G401.6 (cell line): ENCODE data around the gene FOCAD.

Source experiments
- FAIRE-seq: peaks from 2 replicates; lab custom pipeline; 2012; peaks lifted over from hg19 to GRCh38; lab: Jason Lieb, UNC

Gene FOCAD

GRCh38 chr9:21016701-21017491 is 332.8 kb downstream of the FOCAD start:
- FAIRE-seq = no peak

DNA sequence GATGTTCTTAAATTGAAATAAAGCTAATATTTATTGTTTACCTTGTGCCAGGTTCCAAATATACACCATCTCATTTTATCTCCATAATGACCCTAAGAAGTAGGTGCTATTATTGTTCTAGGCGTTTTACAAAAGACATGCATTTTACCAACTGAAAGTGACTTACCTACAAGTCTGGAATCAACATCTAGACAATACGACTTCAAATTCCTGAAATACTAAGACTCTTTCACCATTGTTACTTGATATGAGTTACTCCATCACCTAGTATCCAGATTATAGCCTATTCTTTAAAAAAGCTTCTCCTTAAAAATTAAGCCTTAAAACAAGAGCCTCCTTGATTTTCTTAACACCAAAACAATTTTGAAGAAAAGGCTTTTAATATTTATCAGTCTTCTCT is 334.1 kb downstream of the FOCAD start:
- no peak for FAIRE-seq

GRCh38 chr9:21023861-21024260 is 339.8 kb downstream of the FOCAD start:
- FAIRE-seq = no peak

GRCh38 chr9:21027295-21027694 is 343.2 kb downstream of the FOCAD start:
- no peak for FAIRE-seq

- no peak for FAIRE-seq
Observed at GRCh38 chr9:21028466-21028865, 344.4 kb downstream of the FOCAD start.

- no peak for FAIRE-seq
Observed at GRCh38 chr9:21029661-21030060, 345.6 kb downstream of the FOCAD start.

- no peak for FAIRE-seq
Observed at GRCh38 chr9:21030389-21031035, 346.5 kb downstream of the FOCAD start.

DNA sequence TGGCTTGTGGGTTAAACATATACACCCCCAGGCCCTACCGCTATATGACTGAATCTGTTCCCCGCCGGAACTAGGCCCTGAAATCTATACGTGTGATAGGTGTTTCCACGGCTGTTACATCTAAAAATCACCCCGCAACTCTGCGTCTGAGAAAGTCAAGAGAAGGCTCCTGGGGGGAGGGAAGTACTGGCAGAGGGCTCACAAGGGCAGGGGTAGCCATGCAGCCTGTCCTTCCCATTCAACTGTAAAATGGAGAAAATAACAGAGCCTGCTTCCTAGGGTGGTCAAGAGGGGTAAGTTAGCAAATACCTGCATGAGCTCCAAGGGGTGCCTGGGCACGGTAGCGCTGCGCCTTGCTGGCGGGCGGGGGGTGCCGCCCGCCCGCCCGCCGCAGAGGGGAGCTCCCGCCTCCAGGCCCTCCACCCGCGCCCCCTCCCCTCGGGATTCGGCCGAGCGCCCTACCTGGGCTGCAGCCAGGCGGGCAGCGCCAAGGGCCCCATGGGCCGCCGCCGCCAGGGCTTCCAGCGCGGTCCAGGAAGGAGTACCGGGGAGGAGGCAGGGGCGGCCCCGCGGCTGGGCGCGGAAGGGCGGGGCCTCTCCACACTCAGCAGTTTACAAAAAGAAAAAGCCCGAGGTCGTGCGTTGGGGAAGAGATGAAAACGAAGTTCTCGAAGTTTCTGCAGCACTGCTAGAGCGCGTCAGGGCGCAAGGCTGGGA is 347.2 kb downstream of the FOCAD start, which contains the start of gene HACD4:
HACD4 (minus strand) TSS at position 550 of the 717 bp plus-strand sequence; CDS start at position 500, 50 bp downstream.
- FAIRE-seq = no peak

- FAIRE-seq = no peak
Observed at GRCh38 chr9:21031808-21032183, 347.7 kb downstream of the FOCAD start.

DNA sequence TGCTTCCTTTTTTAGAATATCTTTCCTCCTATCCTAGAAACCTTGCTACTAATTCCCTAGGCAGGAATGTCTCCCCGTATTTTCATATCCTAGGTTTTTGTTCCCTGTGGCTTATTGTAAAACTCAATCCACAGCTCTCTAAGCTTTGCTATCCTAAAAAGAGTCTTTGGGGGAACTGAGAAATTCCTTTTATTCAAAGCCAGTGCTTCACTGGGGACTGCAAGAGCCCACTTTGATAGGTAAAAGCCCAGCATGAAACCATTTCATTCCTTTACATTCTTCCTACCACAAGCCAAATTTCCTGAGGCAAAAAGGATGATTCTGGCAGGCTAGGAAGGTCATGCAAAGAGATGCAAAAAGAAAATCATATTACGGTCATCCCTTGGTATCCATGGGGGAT is 353.2 kb downstream of the FOCAD start:
- FAIRE-seq = no peak

DNA sequence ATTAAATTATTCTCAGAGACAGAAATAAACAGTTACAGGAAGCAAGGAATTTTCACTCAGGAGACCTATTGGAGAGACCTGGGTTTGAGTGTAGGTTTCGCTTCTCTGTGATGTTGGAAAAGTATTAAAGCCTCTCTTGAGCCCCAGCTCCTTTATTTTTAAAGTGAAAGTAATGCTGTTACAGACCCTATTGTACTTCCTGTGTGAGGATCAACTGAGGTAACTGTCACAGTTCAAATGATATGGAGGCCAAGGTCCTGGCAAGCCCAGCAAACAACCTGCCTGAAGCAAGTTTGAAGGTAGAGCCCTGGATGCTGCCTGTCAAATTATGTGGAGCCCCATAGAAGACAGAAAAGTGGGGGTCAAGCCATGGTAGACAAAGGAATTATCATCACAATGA is 355.2 kb downstream of the FOCAD start:
- FAIRE-seq = no peak

- FAIRE-seq = no peak
Observed at GRCh38 chr9:21042466-21042865, 358.4 kb downstream of the FOCAD start.

DNA sequence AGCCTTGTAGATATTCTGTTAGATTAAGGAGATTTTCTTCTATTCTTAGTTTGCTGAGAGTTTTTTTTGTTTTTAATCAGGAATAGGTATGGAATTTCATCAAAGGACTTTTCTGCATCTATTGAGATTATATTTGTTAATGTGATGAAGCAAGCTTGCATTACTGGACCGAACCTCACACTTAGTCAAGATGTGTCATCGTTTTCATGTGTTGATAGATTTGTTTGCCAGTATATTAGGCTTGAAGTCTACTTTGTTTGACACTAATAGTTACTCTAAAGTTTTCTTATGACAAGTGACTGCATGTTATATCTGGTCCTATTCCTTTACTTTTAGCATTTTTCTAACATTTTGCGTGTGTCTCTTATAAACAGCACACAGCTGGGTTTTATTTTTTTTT is 359.8 kb downstream of the FOCAD start:
- FAIRE-seq = no peak
